ENCODE measurements around the gene EXOSC10.
"Not testable (repeated sequence)": the region's sequence is repeated elsewhere in the genome, so short reads cannot be mapped to it uniquely, and the experiment has no call there.

The EXOSC10 gene

DNA sequence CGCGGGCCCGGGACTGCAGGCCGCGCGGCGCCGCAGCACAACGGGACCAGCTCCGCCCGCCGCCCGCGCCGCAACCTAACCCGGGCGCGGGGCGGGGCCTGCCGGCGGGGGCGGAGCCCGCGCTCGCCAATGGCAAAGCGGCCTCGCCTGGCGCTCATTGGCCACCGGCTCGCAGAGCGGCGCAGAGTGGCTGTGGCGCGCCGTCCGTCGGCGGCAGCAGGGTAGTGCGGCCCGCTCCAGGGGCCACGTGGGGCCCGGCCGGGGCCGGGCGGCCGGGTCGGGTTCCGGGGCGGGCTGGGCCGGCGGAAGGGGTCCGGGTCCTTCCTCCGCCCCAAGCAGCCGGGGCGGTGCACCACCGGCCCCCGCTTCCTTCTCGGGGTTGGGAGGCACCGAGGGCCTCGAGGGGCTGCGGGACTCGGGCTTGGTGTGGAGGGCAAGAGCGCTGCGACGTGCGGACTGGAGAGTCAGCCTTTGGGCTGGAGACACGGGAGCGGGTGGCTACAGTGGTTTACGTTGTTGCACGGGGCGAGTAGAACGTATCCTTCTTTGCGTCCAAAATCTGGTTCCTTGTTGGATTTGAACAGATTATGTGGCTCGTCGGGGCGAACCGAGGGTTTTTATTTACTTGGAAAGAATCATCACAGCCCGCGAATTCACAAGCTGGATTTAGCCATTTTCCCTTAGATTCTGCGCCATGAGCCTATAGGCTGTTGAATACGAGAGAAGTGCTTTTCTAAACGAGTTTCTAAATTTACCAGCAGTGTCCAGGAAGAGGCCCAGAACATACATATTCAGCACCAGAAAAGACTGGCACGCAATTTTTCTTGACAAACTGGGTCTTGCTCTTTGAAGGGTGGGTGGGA is 39.5 kb downstream of the EXOSC10 start, which contains the start of gene SRM:
Gene SRM (minus strand): TSS at position 51 of the 863 bp plus-strand sequence. CDS start 75 bp downstream, outside the sequence.
- peak; percentile 83 for DNase-seq

DNA sequence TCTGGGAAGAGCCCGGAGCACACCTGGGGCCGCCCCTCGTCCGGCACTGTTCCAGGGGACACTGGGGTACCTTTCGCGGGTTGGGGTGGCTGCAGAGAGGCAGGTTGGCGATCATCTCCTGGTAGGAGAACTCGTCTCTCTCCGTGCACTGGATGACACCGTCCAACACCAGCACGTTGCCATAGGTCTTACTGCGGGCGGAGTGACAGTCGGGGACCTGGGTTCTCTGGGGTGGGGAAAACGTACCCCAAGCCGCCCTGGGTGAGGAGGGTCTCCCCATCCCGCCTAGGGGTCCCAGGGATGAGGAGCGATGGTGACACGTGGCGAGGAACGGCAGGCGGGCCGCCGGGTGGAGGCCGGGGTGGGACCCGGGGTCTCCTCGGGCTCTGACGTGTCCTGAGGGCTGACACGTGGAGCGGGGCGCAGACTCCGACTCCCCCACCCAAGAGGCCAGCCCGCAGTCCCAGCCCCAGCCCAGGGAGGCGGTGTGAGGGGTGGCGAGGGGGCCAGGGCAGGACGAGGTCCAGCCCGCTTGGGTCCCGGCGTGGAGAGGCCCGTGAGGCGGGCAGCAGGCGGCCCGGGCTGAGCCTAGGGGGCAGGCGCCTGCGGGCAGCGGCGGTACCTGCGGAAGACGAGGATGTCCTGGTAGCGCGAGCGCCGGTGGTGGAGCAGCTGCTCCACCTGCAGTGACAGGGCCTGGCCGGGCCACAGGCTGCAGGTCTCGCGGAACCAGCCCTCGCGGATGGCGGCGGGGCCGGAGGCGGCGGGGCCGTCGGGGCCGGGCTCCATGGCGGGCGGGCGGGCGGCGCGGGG is 40.3 kb downstream of the EXOSC10 start:
- no peak for DNase-seq

DNA sequence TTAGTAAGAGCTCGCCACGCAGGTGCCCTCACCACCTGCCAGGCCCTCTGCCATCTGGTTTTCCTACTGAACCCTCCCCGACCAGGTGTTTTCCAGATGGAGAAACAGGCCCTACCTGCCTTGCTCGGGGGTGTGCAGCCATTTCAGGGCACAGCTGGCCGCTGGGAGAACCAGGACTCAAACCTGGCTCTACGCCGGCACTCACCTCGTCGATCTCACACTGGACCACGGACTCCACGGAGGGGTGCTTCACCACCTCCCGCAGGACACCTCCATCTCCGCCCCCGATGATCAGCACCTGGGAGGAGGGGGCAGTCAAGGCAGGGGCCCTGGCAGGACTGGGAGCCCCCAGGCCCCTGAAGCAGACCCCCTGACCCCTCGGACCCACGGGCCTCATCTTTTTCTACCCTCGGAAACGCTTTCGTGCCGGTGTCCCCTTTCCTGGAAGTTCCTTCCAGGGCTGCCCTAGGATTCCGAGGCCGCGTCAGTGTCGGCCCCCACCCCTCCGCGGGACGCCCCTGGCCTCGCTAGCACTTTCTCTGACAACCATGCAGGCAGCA is 41.0 kb downstream of the EXOSC10 start:
- no peak for DNase-seq

DNA sequence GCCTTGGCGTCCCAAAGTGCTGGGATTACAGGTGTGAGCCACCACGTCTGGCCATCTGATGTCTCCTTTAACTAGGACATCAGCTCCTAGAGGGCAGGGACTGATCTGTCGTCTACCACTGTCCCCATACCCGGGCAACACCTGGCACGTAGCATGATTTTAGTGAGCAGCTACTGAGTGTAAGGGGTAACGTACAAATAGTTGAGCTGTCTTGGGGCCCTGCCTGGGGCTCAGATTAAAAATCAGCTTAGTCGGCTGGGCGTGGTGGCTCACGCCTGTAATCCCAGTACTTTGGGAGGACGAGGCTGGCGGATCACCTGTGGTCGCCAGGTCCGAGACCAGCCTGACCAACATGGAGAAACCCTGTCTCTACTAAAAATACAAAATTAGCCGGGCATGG is 41.6 kb downstream of the EXOSC10 start:
- DNase-seq, result no peak

DNA sequence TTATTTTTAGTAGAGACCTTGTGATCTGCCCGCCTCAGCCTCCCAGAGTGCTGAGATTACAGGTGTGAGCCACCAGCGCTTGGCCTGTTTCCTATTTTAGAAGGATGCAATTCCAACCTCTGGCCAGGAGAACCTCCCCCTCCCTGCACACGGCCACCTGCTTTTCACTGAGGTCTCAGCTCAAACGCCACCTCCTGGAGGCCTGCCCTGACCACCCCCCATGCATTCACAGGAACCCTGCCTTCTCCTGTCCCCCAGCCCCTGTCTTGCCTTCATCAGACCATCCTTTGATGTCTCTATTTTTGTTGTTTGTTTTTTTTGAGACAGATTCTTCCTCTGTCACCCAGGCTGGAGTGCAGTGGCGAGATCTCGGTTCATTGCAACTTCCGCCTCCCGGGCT is 42.2 kb downstream of the EXOSC10 start:
- no peak for DNase-seq

DNA sequence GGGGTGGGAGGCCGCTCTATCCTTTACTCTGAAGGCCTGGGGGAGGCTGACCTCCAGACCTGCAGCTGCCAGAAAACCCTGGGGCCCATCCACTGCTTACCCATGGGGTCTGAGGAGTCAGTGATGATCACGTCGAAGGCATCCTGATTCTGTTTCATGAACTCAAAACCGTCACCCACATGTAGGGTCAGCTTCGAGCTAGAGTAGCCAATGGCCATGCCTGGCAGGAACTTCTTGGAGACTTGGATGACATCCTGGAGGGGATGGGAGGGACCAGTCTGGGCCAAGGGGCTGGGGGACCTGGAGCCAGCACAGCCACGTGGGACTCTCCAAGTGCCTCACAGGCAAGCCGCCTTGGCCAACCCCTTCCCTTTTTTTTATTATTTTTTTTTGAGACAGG is 43.2 kb downstream of the EXOSC10 start:
- no peak for DNase-seq

DNA sequence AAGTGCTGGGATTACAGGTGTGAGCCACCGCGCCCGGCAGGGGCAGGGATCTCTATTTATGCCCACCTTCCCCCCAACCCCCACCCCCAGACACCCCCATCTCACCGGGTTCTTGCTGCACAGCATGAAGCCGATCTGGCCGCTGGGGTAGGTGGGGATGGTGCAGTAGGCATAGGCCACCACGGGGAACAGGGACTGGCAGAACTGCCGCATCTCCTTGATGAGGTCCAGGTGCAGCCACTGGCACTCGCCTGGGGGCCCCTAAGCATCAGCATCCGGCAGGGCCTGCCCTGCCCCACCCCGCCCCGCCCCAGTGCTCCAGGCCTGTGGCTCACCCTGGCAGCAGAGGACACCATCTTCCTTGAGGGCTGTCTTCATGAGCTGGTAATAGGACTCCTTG is 44.0 kb downstream of the EXOSC10 start:
- DNase-seq, result no peak

DNA sequence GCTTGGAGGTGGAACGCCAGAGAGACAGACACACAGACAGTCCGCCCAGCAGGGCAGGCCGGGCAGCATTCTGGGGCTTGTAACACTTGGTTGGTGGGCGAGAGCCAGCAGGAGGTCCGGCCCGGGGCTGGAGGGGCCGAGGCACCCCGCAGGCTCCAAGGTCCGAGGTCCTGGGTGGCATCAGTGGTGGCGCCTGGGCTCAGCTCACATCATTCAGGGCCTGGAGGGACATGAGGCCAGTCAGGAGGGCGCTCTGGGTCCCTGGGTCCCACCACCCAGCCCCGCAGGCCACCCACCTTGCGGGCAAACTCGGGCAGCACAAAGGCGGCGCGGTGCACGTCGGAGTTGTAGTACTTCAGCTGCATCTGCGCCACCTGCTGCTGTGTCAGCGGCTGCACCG is 45.0 kb downstream of the EXOSC10 start:
- no peak for DNase-seq

DNA sequence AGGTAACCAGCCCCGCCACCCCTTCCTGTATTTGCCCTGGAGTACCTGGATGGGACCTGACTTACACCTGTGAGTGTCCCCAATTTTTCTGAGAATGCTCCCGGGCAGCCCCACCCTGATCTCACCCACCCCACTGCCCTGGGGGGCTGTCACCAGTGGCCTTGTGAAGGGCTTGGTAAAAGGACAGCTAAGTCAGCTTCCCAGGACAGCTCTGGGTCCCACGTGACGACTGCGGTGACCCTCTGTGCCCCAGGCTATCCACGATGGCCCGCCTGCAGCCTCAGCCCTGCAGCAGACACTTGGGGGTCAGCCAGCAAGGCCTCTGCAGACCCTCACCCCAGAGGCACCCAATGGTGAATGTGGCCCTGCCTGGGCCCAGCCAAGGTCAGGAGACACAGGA is 45.5 kb downstream of the EXOSC10 start:
- DNase-seq, result no peak

DNA sequence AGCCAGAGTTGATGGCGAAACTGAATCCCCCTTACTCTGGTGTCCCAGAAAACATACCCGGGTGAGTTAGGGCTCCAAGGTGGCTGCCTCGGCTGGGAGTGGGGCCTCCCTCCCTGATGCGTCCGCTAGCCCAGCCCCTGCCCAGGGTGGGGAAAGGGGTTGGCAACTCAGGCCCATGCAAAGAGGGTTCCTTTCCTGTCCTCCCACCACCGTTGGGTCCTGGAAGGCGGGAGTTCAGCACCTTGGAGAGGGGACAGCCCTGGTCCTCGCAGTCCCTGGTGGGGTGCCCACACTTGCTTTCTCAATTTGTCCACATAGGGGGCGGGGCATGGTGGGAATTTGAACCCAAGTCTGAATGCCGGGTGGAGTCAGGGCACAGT is 45.9 kb downstream of the EXOSC10 start:
- DNase-seq, result no peak

DNA sequence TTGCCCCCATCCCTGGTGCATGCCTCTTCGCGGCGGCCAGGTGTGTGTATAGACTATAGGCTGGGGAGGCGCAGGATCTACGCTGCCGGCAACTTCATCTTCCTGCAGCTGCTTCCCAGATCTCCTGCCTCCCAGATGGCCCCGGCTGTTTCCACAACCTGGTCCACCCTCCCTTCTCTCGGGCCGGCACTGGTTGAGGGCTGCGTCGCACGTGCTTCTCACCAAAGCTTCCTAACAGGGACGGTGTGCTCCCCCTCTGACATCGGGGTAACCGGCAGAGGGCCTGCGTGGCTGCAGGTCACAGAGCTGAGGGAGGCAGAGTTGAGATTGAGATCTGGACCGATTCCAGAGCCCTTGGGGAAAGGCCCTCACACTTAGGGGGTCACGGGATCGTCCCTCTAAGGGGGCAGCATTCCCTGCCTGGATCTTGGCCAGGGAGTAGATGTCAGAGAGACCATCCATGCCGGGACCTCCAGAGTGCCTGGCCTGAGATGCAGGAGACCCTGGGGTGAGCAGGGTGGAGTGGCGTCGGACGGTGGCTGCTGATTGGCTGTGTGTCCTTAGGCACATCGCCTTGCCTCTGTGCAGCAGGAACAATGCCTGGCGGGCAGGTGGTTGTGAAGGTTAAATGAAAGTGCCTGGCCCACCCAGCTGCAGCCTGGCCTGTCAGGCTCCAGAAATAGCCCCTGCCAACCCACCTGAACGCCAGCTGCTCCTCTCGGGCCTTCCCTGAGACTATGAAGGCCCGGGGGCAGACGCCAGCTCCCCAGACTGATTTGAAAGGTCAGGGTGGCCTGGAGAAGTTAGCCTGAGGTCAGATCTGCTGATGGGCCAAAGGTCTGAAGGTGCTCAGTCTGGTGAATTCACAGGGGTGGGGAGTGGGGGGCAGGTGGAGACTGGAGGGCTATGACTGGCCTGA is 46.6 kb downstream of the EXOSC10 start:
- DNase-seq, result no peak

DNA sequence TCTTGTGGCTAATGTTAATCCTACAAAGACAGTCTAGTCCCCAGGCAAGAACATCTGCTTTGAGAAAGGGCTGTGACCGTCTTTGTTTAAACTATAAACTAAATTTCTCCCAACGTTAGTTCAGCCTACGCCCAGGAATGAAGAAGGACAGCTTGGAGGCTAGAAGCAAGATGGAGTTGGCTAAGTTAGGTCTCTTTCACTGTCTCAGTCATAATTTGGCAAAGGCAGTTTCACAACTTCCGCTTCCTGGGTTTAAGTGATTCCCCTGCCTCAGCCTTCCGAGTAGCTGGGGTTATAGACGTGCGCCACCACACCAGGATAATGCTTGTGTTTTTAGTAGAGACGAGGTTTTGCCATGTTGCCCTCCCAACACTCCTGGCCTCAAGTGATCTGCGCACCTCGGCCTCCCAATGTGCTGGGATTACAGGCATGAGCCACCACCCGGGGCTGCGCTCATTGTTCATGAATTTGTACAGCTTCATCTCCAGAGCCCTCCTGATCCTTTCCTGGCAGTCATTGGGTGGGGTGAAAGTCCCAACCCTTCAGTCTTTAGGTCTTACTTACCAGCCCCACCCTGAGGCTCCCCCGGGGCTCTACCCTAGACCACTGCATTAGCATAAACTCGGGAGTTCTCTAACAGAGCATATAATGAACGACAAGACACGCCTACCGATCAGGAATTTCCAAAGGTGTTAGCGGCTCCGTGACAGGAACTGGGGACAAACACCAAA is 47.7 kb downstream of the EXOSC10 start:
- DNase-seq, result no peak

DNA sequence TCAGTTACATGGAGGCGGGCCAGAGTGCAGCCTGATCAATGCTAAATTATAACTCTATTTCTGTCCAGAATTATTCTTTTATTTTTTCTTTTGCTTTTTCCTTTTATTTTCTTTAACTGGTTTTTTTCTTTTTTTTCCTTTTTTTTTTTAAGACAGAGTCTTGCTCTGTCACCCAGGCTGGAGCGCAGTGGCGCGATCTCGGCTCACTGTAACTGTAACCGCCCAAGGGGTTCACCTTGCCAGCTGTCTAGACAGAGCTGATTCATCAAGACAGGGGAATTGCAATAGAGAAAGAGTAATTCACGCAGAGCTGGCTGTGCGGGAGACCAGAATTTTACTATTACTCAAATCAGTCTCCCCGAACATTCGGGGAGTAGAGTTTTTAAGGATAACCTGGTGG is 48.5 kb downstream of the EXOSC10 start:
- DNase-seq, result not testable (repeated sequence)

DNA sequence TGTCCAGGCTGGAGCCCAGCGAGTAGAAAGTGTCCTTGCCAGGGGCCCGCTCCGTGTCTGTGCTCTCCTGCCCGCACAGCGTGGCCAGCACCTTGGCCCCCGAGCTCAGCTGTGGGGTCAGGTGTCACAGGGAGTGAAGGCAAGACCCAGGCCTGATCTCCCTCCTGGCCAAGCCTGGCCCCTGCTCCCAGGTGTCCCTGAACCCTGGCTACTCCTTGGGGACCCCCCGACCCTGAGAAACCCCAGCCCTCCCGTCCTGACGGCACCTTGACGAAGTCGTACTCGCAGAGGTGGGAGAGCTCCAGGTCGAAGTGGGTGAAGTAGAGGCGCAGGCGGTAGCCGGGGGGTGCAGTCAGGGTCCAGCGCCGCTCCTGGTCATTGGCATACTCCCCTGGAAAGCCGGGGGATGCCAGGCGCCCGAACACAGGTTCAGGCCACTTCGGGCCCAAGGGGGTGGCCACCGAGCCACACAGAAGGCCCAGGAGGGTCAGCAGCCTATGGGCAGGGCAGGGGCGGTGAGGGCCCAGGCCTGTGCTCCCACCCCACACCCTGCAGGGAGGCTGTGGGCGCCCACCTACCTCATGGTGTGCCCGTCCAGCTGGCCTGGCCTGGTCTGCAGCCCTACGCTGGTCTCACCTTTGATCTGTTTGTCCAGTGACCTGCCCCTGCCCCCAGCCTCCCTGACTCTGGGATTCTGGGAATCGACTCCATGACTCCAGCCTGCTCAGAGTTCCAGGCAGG is 52.9 kb downstream of the EXOSC10 start, which contains the start of gene MASP2:
Gene MASP2 (minus strand): TSS at position 615 of the 741 bp plus-strand sequence. CDS start 32 bp downstream, at position 583.
- DNase-seq, result no peak

DNA sequence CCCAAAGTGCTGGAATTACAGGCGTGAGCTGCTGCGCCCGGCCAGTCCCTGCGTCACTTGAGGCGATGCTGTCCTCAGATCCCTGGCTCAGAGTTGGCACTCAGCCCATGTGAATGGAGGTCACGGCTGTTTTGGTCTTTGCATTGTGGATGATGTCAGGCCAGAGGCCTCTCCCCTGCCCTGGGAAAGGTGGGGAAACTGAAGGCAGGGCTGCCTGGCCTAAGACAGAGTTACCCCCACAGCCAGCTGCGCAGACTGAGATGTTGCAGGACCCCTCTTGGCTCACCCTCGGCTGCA is 53.5 kb downstream of the EXOSC10 start:
- no peak for DNase-seq

DNA sequence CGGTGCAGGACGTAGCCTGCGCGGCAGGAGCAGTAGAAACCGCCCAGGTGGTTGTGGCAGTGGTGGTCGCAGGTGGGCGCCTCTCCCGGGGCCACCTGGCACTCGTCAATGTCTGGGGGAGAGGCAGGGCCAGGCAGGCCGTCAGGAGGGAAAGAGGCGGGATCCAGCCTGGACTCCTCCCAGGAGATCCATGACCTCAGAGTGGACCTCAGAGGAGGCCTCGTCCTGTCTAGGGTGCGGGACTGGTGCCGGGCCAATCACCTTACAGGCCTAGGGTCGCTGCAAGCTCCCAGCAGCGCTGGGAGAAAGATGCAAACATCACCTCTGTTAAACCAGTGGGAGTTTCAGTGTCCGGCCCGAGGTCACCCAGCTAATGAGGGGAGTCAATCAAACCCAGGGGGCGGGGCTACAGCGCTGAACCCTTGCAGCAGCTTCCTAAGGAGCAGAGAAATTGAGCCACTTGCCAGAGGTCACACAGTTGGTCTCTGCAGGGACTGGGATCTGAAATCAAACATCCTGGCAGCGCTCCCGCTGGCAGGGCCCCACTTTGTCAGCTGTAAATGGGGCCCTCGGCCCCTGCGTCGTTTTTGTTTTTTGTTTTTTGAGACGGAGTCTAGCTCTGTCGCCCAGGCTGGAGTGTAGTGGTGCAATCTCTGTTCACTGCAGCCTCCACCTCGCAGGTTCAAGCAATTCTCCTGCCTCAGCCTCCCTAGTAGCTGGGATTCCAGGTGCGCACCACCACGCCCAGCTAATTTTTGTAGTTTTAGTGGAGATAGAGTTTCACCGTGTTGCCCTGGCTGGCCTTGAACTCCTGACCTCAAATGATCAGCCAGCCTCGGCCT is 54.0 kb downstream of the EXOSC10 start:
- DNase-seq, result no peak

DNA sequence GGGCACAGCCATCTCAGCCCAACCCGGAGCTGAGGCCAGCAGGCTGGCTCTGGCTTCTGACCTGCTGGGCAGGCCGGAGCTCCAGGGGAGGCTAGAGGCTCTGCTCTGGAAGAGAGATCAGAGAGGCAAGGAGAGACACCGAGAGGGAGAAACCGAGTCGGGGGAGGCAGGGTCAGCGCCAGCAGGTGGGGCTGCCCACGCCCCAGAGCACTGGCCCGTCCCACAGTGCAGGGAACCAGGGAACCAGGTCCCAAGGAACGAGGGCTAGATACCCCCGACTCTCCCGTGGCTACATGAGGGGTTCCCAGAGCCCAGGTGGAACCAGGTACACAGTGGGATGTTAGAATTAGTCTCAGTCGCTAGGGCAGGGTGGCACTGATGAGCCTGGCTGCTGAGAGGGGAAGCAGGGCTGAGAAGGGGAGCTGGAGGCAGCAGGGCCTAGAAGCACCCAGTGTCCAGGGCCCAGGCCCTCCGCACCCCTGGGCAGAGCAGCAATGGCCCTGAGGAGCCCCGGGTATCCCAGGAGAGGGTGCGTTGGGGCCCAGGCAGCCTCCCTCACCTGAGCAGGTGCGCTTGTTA is 54.7 kb downstream of the EXOSC10 start:
- DNase-seq, result no peak

DNA sequence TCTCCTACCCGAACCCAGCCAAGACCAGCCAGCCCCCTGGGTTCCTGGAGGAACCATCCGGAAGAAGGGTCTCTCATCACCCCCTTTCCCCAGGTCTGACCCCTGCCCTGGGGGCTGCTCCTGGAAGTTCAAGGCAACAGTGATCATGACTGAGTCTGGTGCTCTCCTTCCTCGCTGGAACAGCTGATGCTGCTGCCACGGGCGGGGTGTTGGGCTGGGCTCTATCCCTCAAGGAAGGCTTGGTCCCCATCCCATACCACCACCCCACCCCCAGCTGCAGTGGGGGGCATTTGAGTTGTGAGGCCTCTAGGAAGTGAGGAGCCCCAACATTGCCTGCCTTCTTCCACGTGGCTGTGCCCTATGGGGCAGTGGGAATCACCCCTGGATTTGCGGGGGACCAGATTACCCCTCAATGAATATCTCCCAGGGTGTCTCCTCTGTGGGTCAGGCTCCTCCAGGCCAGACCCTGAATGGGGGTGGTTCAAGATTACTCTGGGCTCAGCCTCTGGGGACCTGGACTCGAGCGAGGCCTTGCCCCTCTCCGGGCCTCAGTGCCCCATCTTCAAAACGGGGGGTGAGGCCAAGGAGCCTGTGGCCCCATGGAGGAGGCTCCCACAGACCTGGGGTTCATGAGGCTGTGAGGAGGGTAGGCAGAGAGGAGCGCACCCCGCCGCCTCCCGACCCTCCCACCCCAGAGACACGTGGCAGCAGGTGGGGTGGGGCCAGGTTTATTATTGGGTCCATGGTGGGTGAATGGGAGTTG is 55.4 kb downstream of the EXOSC10 start:
- no peak for DNase-seq

Data from kidney glomerular epithelial cell (primary cell).